Brain microvascular endothelial cell (primary cell): ENCODE data around the gene MLKL.
"Not testable (repeated sequence)": the region's sequence is repeated elsewhere in the genome, so short reads cannot be mapped to it uniquely, and the experiment has no call there.

ENCODE experiments used
- DNase-seq: peaks from one replicate; pipeline ENCODE4 v3.0.0-alpha.2; 2020
- H3K27ac ChIP-seq: fragments of 250-450 bp; sonication (Bioruptor Pico); 2 replicates; pipeline ENCODE4 v1.5.1; 2020; ENCODE audit warnings: mild to moderate bottlenecking, moderate library complexity
- H3K27me3 ChIP-seq: fragments of 250-450 bp; sonication (Bioruptor Pico); replicated peaks from 2 replicates; pipeline ENCODE4 v1.5.1; 2020; ENCODE audit warnings: mild to moderate bottlenecking
- H3K36me3 ChIP-seq: fragments of 250-450 bp; sonication (Bioruptor Pico); replicated peaks from 2 replicates; pipeline ENCODE4 v1.5.1; 2020; ENCODE audit warnings: mild to moderate bottlenecking
- H3K4me3 ChIP-seq: 2 replicates; pipeline ENCODE4 v1.5.1; 2011; ENCODE audit warnings: low read depth, mild to moderate bottlenecking, control low read depth, low read length, moderate library complexity
- CTCF ChIP-seq: IDR thresholded peaks from 2 replicates; pipeline ENCODE4 v1.5.1; 2011; ENCODE audit warnings: low read depth, mild to moderate bottlenecking, moderate library complexity, low read length, control low read depth, inconsistent platforms; ENCODE audit errors: missing control alignments
- in situ Hi-C: cut with HindIII; loops from 2 replicates; pipeline ENCODE4 v1.10.0; 2017; ENCODE audit warnings: low sequenced_read_pairs, low pct_ligation_motif_present

MLKL gene

GRCh38 chr16:74691093-74691855, 9.4 kb downstream of the MLKL start:
- in situ Hi-C loops: no loop called here
- Histone ChIP-seq H3K27me3 (no peaks in the 10 kb centered on the region), H3K27ac (no peak overlapping the region), H3K36me3 (peaks cover 40% of the 10 kb centered on the region), H3K4me3 (no peak overlapping the region)
- no peak for DNase-seq
- TF ChIP-seq CTCF: no peak

GRCh38 chr16:74682556-74682955, 18.1 kb downstream of the MLKL start:
- in situ Hi-C loops: no loop called here
- DNase-seq: no peak
- Histone ChIP-seq H3K27ac (no peak overlapping the region), H3K36me3 (peaks cover 25% of the 10 kb centered on the region), H3K27me3 (no peaks in the 10 kb centered on the region), H3K4me3 (no peak overlapping the region)
- TF ChIP-seq CTCF: no peak

- Histone ChIP-seq H3K4me3 (no peak overlapping the region), H3K27ac (no peak overlapping the region), H3K36me3 (peaks cover 30% of the 10 kb centered on the region), H3K27me3 (no peaks in the 10 kb centered on the region)
- DNase-seq: no peak
- no peak for TF ChIP-seq CTCF
- in situ Hi-C loops: no loop called here
Measured at GRCh38 chr16:74680681-74681080, 20.0 kb downstream of the MLKL start.

- no peak for DNase-seq
Measured at GRCh38 chr16:74679983-74680382, 20.7 kb downstream of the MLKL start.

GRCh38 chr16:74677868-74678267, 22.8 kb downstream of the MLKL start:
- no peak overlapping the region for H3K27ac ChIP-seq
- peaks cover 41% of the 10 kb centered on the region for H3K36me3 ChIP-seq
- TF ChIP-seq CTCF: no peak
- no peak for DNase-seq
- in situ Hi-C loops: no loop called here
- no peak overlapping the region for H3K4me3 ChIP-seq
- H3K27me3 ChIP-seq: no peaks in the 10 kb centered on the region

More at GRCh38 chr16:74679983-74680382, 20.7 kb downstream of the MLKL start:
- peaks cover 30% of the 10 kb centered on the region for H3K36me3 ChIP-seq
- no peaks in the 10 kb centered on the region for H3K27me3 ChIP-seq
- no peak overlapping the region for H3K4me3 ChIP-seq
- in situ Hi-C loops: no loop called here
- H3K27ac ChIP-seq: no peak overlapping the region
- TF ChIP-seq CTCF: no peak

GRCh38 chr16:74673876-74674275, 26.8 kb downstream of the MLKL start:
- Histone ChIP-seq H3K4me3 (no peak overlapping the region), H3K27ac (no peak overlapping the region)
- TF ChIP-seq CTCF: no peak

GRCh38 chr16:74668877-74669276, 31.8 kb downstream of the MLKL start:
- DNase-seq, H3K4me3 ChIP-seq, H3K27ac ChIP-seq, H3K27me3 ChIP-seq, in situ Hi-C loops: not testable (repeated sequence)
- peaks cover 20% of the 10 kb centered on the region for H3K36me3 ChIP-seq

More at GRCh38 chr16:74673876-74674275, 26.8 kb downstream of the MLKL start:
- H3K27me3 ChIP-seq: no peaks in the 10 kb centered on the region
- in situ Hi-C loops: no loop called here
- peaks cover 38% of the 10 kb centered on the region for H3K36me3 ChIP-seq
- DNase-seq: no peak
